GM12892 (cell line): Measurements from ENCODE around the gene MMP14.

ENCODE experiments used
- POLR2A ChIP-seq: IDR thresholded peaks from 2 replicates; pipeline ENCODE4 v1.6.1; 2011; ENCODE audit warnings: low read depth, low read length, control low read depth
- TAF1 ChIP-seq: IDR thresholded peaks from 2 replicates; pipeline ENCODE4 v1.6.1; 2011; ENCODE audit warnings: low read depth, mild to moderate bottlenecking, control low read depth, low read length, borderline replicate concordance

GRCh38 chr14:22807432-22808087 is 28.8 kb upstream of the MMP14 start:
- TF ChIP-seq TAF1 (no peak), POLR2A (no peak)
